Melanocyte of skin (primary cell): ENCODE measurements around the gene PDPK1. TPM values are rescaled to one million over a fixed set of nuclear protein-coding genes. Genes with fewer than 3 reads are reported as not detected.

Experiments used
- small RNA-seq, 2 donors: library from RNA; depleted of rRNA; stranded (forward); fragments of <200 nt; gene quantifications; one replicate each; pipeline ENCODE3, GENCODE V24; 2012
- total RNA-seq, 2 donors: library from RNA; depleted of rRNA; stranded (reverse); fragments of >200 nt; gene quantifications; 2 replicates each; pipeline ENCODE4 v1.2.3, GENCODE V29; 2012

The PDPK1 gene
- total RNA-seq = 10 to 100 TPM; 24.8 to 30.3 TPM

GRCh38 chr16:2537451-2538379 is at the start of gene PDPK1:
PDPK1 (plus strand) TSS chr16:2538021; CDS start chr16:2538113, 92 bp downstream.

GRCh38 chr16:2513405-2514332 is 24.2 kb upstream of the PDPK1 start, which contains the start of gene ATP6V0C:
ATP6V0C (plus strand) TSS chr16:2513952; CDS start chr16:2514104, 152 bp downstream.

GRCh38 chr16:2520097-2520783 is 17.6 kb upstream of the PDPK1 start, which contains the start of gene AMDHD2:
AMDHD2 (plus strand) TSS chr16:2520371; CDS start chr16:2520459, 88 bp downstream.

GRCh38 chr16:2531371-2531695 is 6.5 kb upstream of the PDPK1 start, which contains the start of gene CEMP1:
CEMP1 (minus strand) TSS chr16:2531408; CDS start chr16:2531073, 335 bp downstream.

Small RNA genes lying within 50 kb of the gene (small RNA-seq; reads per million reads assigned to genes)
- gene AC093525.1 = 0 reads per million in 2 donors
- 0 reads per million in 2 donors for gene MIR3178

Other genes starting within 250 kb of the PDPK1 start
- gene ABCA3, start 197.3 kb upstream of the PDPK1 start, total RNA-seq = under 1 TPM; under 0.01 to 0.69 TPM
- gene CCNF, start 108.6 kb upstream of the PDPK1 start, total RNA-seq = 10 to 100 TPM; 18.2 to 44.3 TPM
- gene TEDC2, start 77.9 kb upstream of the PDPK1 start, total RNA-seq = 10 to 100 TPM in 1 of 2 donors, 1 to 10 TPM in 1; 7.6 to 17.6 TPM
- gene NTN3, start 66.7 kb upstream of the PDPK1 start, total RNA-seq = under 1 TPM; under 0.01 to 0.34 TPM
- gene TBC1D24, start 62.9 kb upstream of the PDPK1 start, total RNA-seq = 10 to 100 TPM; 19.6 to 22.4 TPM
- gene ATP6V0C, start 24.1 kb upstream of the PDPK1 start, total RNA-seq = 10 to 100 TPM; 67.6 to 90.5 TPM
- 100 to 1,000 TPM; 141 to 147 TPM for gene AMDHD2, start 17.6 kb upstream of the PDPK1 start, total RNA-seq
- not detected for gene CEMP1, start 6.6 kb upstream of the PDPK1 start, total RNA-seq
- gene KCTD5, start 144.5 kb downstream of the PDPK1 start, total RNA-seq = 10 to 100 TPM; 16.2 to 27.6 TPM
- 1 to 10 TPM in 1 of 2 donors, under 1 TPM in 1; 1.00 to 1.4 TPM for gene PRSS27, start 182.2 kb downstream of the PDPK1 start, total RNA-seq
- gene SRRM2, start 214.6 kb downstream of the PDPK1 start, total RNA-seq = 10 to 100 TPM; 61.9 to 73.0 TPM
- gene ELOB, start 239.3 kb downstream of the PDPK1 start, total RNA-seq = 100 to 1,000 TPM; 238 TPM
- not detected for gene PRSS33, start 249.5 kb downstream of the PDPK1 start, total RNA-seq